ENCODE results near the gene BGLAP.

- TF ChIP-seq CTCF (IDR thresholded peaks at IDR 0.05), result no peak
- TF ChIP-seq TAF1 (IDR thresholded peaks at IDR 0.05; ENCODE audit: borderline replicate concordance, low read depth, low read length), result no peak
- TF ChIP-seq NRF1 (IDR thresholded peaks at IDR 0.05; ENCODE audit: low read depth, low read length), result no peak
- TF ChIP-seq RAD21 (IDR thresholded peaks at IDR 0.05; ENCODE audit: low read length), result no peak
- no peak for TF ChIP-seq FOXM1 (IDR thresholded peaks at IDR 0.05; ENCODE audit: low read depth)
- TF ChIP-seq POLR2AphosphoS5 (IDR thresholded peaks at IDR 0.05; ENCODE audit: low read depth, low read length), result no peak
- no peak for TF ChIP-seq EP300 (IDR thresholded peaks at IDR 0.05; ENCODE audit: borderline replicate concordance in 1 of 2, low read depth in 1 of 2, low read length in 1 of 2)
- TF ChIP-seq IRF3 (IDR thresholded peaks at IDR 0.05; ENCODE audit: low read depth, low read length), result no peak
- no peak for TF ChIP-seq SIN3A (IDR thresholded peaks at IDR 0.05; ENCODE audit: borderline replicate concordance, low read depth, low read length)
- TF ChIP-seq RXRA (IDR thresholded peaks at IDR 0.05; ENCODE audit: borderline replicate concordance, low read depth), result no peak
- no peak for TF ChIP-seq SMC3 (IDR thresholded peaks at IDR 0.05; ENCODE audit: low read depth, low read length)
- no peak for TF ChIP-seq FOSL2 (IDR thresholded peaks at IDR 0.05; ENCODE audit: borderline replicate concordance, low read depth)
- TF ChIP-seq JUND (IDR thresholded peaks at IDR 0.05), result peak; percentile 29; the same call in 1 of the 2 replicates
These were observed 26.4 kb downstream of the BGLAP start for GRCh38 chr1:156268336-156268735.
